Measurements from ENCODE around the gene TUNAR.

Gene TUNAR

GRCh38 chr14:95876761-95877538 lies at the start of gene TUNAR:
Gene TUNAR, plus strand, starts transcription at chr14:95876832.
- no peak for DNase-seq (ENCODE audit: low read depth)

- no peak for DNase-seq (ENCODE audit: low read depth)
Measured at GRCh38 chr14:95828649-95829265, 47.9 kb upstream of the TUNAR start.

GRCh38 chr14:95829321-95829720 lies 47.3 kb upstream of the TUNAR start:
- DNase-seq (ENCODE audit: low read depth), result no peak

- DNase-seq (ENCODE audit: low read depth), result no peak
Measured at GRCh38 chr14:95830386-95830785, 46.2 kb upstream of the TUNAR start.

- DNase-seq (ENCODE audit: low read depth), result no peak
Measured at GRCh38 chr14:95831041-95831440, 45.6 kb upstream of the TUNAR start.

- no peak for DNase-seq (ENCODE audit: low read depth)
Measured at GRCh38 chr14:95831468-95831867, 45.2 kb upstream of the TUNAR start.

GRCh38 chr14:95832012-95832411 lies 44.6 kb upstream of the TUNAR start:
- DNase-seq (ENCODE audit: low read depth), result no peak

GRCh38 chr14:95833429-95833828 lies 43.2 kb upstream of the TUNAR start:
- DNase-seq (ENCODE audit: low read depth), result no peak

GRCh38 chr14:95834496-95834895 lies 42.1 kb upstream of the TUNAR start:
- DNase-seq (ENCODE audit: low read depth), result no peak

- DNase-seq (ENCODE audit: low read depth), result no peak
Measured at GRCh38 chr14:95835121-95835730, 41.4 kb upstream of the TUNAR start.

- DNase-seq (ENCODE audit: low read depth), result no peak
Measured at GRCh38 chr14:95838862-95839261, 37.8 kb upstream of the TUNAR start.

- DNase-seq (ENCODE audit: low read depth), result no peak
Measured at GRCh38 chr14:95840094-95840700, 36.4 kb upstream of the TUNAR start.

- DNase-seq (ENCODE audit: low read depth), result no peak
Measured at GRCh38 chr14:95841668-95842067, 35.0 kb upstream of the TUNAR start.

GRCh38 chr14:95849761-95850160 lies 26.9 kb upstream of the TUNAR start:
- no peak for DNase-seq (ENCODE audit: low read depth)

GRCh38 chr14:95850429-95850828 lies 26.2 kb upstream of the TUNAR start:
- DNase-seq (ENCODE audit: low read depth), result no peak

- DNase-seq (ENCODE audit: low read depth), result no peak
Measured at GRCh38 chr14:95855606-95856005, 21.0 kb upstream of the TUNAR start.

- DNase-seq (ENCODE audit: low read depth), result no peak
Measured at GRCh38 chr14:95857275-95857674, 19.4 kb upstream of the TUNAR start.

GRCh38 chr14:95858893-95859292 lies 17.7 kb upstream of the TUNAR start:
- no peak for DNase-seq (ENCODE audit: low read depth)

- DNase-seq (ENCODE audit: low read depth), result no peak
Measured at GRCh38 chr14:95862243-95862642, 14.4 kb upstream of the TUNAR start.

GRCh38 chr14:95863295-95863694 lies 13.3 kb upstream of the TUNAR start:
- no peak for DNase-seq (ENCODE audit: low read depth)

GRCh38 chr14:95869776-95870175 lies 6.9 kb upstream of the TUNAR start:
- DNase-seq (ENCODE audit: low read depth), result no peak

- DNase-seq (ENCODE audit: low read depth), result no peak
Measured at GRCh38 chr14:95870772-95871171, 5.9 kb upstream of the TUNAR start.

GRCh38 chr14:95871531-95871930 lies 5.1 kb upstream of the TUNAR start:
- no peak for DNase-seq (ENCODE audit: low read depth)
